HG03103 (cell line): ENCODE data around the gene CABP1.

Experiments
- ATAC-seq: cut with Tn5 transposase; IDR thresholded peaks from one replicate; pipeline ENCODE4 v1.9.1; 2021; ENCODE audit warnings: low read depth; ENCODE audit not compliant: unreplicated experiment

Gene CABP1

GRCh38 chr12:120630104-120630892, 10.1 kb upstream of the CABP1 start:
- ATAC-seq, result no peak

- ATAC-seq, result no peak
Measured at GRCh38 chr12:120631097-120631496, 9.3 kb upstream of the CABP1 start.

- ATAC-seq, result peak; percentile 33
Measured at GRCh38 chr12:120640861-120641833, 721 bp downstream of the CABP1 start.

GRCh38 chr12:120642121-120642520, 1.7 kb downstream of the CABP1 start:
- ATAC-seq, result no peak

- no peak for ATAC-seq
Measured at GRCh38 chr12:120642826-120643225, 2.4 kb downstream of the CABP1 start.

- no peak for ATAC-seq
Measured at GRCh38 chr12:120643574-120643973, 3.1 kb downstream of the CABP1 start.

GRCh38 chr12:120646044-120646443, 5.6 kb downstream of the CABP1 start:
- no peak for ATAC-seq

- ATAC-seq, result no peak
Measured at GRCh38 chr12:120647375-120647755, 6.9 kb downstream of the CABP1 start.

GRCh38 chr12:120649442-120650232, 9.2 kb downstream of the CABP1 start:
- no peak for ATAC-seq

GRCh38 chr12:120650233-120650690, 9.8 kb downstream of the CABP1 start:
- ATAC-seq, result no peak

GRCh38 chr12:120651821-120652220, 11.4 kb downstream of the CABP1 start:
- ATAC-seq, result no peak

GRCh38 chr12:120652656-120653435, 12.4 kb downstream of the CABP1 start:
- no peak for ATAC-seq

GRCh38 chr12:120653611-120654010, 13.2 kb downstream of the CABP1 start:
- ATAC-seq, result no peak

- no peak for ATAC-seq
Measured at GRCh38 chr12:120654656-120655055, 14.2 kb downstream of the CABP1 start.

GRCh38 chr12:120656008-120656407, 15.6 kb downstream of the CABP1 start:
- ATAC-seq, result no peak

- ATAC-seq, result no peak
Measured at GRCh38 chr12:120658286-120659150, 18.1 kb downstream of the CABP1 start.

- no peak for ATAC-seq
Measured at GRCh38 chr12:120659151-120659525, 18.7 kb downstream of the CABP1 start.

- no peak for ATAC-seq
Measured at GRCh38 chr12:120661432-120661831, 21.0 kb downstream of the CABP1 start.

- ATAC-seq, result peak; percentile 75
Measured at GRCh38 chr12:120662879-120663278, 22.5 kb downstream of the CABP1 start.
